ENCODE measurements around the gene PARP14. TPM values are rescaled to one million over a fixed set of nuclear protein-coding genes. Genes with fewer than 3 reads are reported as not detected.
"Not testable (repeated sequence)": the region's sequence is repeated elsewhere in the genome, so short reads cannot be mapped to it uniquely, and the experiment has no call there.

Gene PARP14
- total RNA-seq, 1 donor from 2014 or later, result 15.9 TPM

GRCh38 chr3:122719273-122719921 is 38.8 kb downstream of the PARP14 start:
- ATAC-seq, result no peak

GRCh38 chr3:122725106-122725505 is 44.5 kb downstream of the PARP14 start:
- no peak for ATAC-seq

- no peak for ATAC-seq
Measured at GRCh38 chr3:122727294-122727693, 46.7 kb downstream of the PARP14 start.

GRCh38 chr3:122727766-122728165 is 47.1 kb downstream of the PARP14 start:
- no peak for ATAC-seq

GRCh38 chr3:122728186-122728585 is 47.5 kb downstream of the PARP14 start:
- ATAC-seq, result no peak

- no peak for ATAC-seq
Measured at GRCh38 chr3:122728756-122729514, 48.3 kb downstream of the PARP14 start.

GRCh38 chr3:122730240-122730639 is 49.6 kb downstream of the PARP14 start:
- ATAC-seq, result no peak

GRCh38 chr3:122732682-122733525 is 52.3 kb downstream of the PARP14 start:
- ATAC-seq, result not testable (repeated sequence)

GRCh38 chr3:122739172-122739571 is 58.5 kb downstream of the PARP14 start:
- ATAC-seq, result no peak

GRCh38 chr3:122742234-122742633 is 61.6 kb downstream of the PARP14 start:
- no peak for ATAC-seq

- ATAC-seq, result no peak
Measured at GRCh38 chr3:122743581-122744120, 63.0 kb downstream of the PARP14 start.

GRCh38 chr3:122745369-122746021 is 64.9 kb downstream of the PARP14 start:
- peak; percentile 78 for ATAC-seq

GRCh38 chr3:122747295-122747694 is 66.7 kb downstream of the PARP14 start:
- ATAC-seq, result not testable (repeated sequence)

- no peak for ATAC-seq
Measured at GRCh38 chr3:122748347-122748746, 67.7 kb downstream of the PARP14 start.

- ATAC-seq, result peak; percentile 85
Measured at GRCh38 chr3:122754929-122755328, 74.3 kb downstream of the PARP14 start.

- ATAC-seq, result no peak
Measured at GRCh38 chr3:122755491-122755890, 74.9 kb downstream of the PARP14 start.

GRCh38 chr3:122758877-122759560 is 78.4 kb downstream of the PARP14 start:
- no peak for ATAC-seq

GRCh38 chr3:122760453-122761271 is 80.0 kb downstream of the PARP14 start:
- ATAC-seq, result no peak

- ATAC-seq, result no peak
Measured at GRCh38 chr3:122766430-122766829, 85.8 kb downstream of the PARP14 start.

- no peak for ATAC-seq
Measured at GRCh38 chr3:122767540-122768372, 87.1 kb downstream of the PARP14 start.
